Esophagus squamous epithelium (tissue), 5 donors: ENCODE data around the gene NNAT. TPM values are rescaled to one million over a fixed set of nuclear protein-coding genes. Genes with fewer than 3 reads are reported as not detected.

Source experiments
- DNase-seq: peaks from one replicate; lab custom pipeline; 2025; lab: John Stamatoyannopoulos, UW
- H3K27ac ChIP-seq, 4 donors: fragments of 200-600 bp; sonication (generic); one replicate each; pipeline ENCODE4 v1.5.1; 2016 to 2019; ENCODE audit warnings: mild to moderate bottlenecking in 1 of 4
- H3K27me3 ChIP-seq, 4 donors: fragments of 200-600 bp; sonication (generic); 1 replicate in 3 of 4; 2 replicates in 1 of 4; pipeline versions ENCODE4 v1.5.1 to v1.6.0; 2017 to 2021; ENCODE audit warnings: antibody characterized with exemption in 1 of 4
- H3K36me3 ChIP-seq, 3 donors: fragments of 200-600 bp; sonication (generic); one replicate each; pipeline ENCODE4 v1.5.1; 2016 to 2019
- H3K4me1 ChIP-seq, 3 donors: fragments of 200-600 bp; sonication (generic); one replicate each; pipeline ENCODE4 v1.5.1; 2017 to 2019
- H3K4me3 ChIP-seq, 4 donors: fragments of 200-600 bp; sonication (generic); 1 replicate in 3 of 4; 2 replicates in 1 of 4; pipeline ENCODE4 v1.5.1; 2016 to 2019; ENCODE audit warnings: mild to moderate bottlenecking in 2 of 4, moderate library complexity in 1 of 4
- H3K9me3 ChIP-seq, 3 donors: fragments of 200-600 bp; sonication (generic); one replicate each; pipeline ENCODE4 v1.5.1; 2016 to 2019
- POLR2A ChIP-seq, 4 donors: fragments of 450-650 bp; IDR thresholded peaks; one replicate each; pipeline ENCODE4 v1.6.1; 2017; ENCODE audit warnings: antibody characterized with exemption in 4 of 4, mild to moderate bottlenecking in 4 of 4, moderate library complexity in 3 of 4
- WGBS, 2 donors: methylation state at CpG; one replicate each; pipeline ENCODE4 v1.1.5; 2018; 5-methylcytosine and 5-hydroxymethylcytosine counted together
- intact Hi-C: fragments of 100-400 bp; cut with DNase I; formaldehyde crosslinking; loops from one replicate; pipeline ENCODE4 v1.15.0; 2022
- total RNA-seq, 4 donors: library from RNA; depleted of rRNA; stranded (reverse); fragments of >200 nt; gene quantifications; one replicate each; pipeline ENCODE4 v1.1.0, GENCODE V29; 2016
- TF ChIP-seq, protein P1 (sequence below), 6 experiments: fragments of 450-650 bp in 4 of 6; fragments of 200-600 bp in 2 of 6; sonication (generic) in 2 of 6; IDR thresholded peaks; one replicate each; pipeline ENCODE4 v1.5.1; 2016 to 2019; ENCODE audit warnings: antibody characterized with exemption in 6 of 6, mild to moderate bottlenecking in 4 of 6, moderate library complexity in 4 of 6
- donor health status: DM: yes; HTN: yes; CAD: no.

Gene NNAT
- total RNA-seq, 4 donors from 2014 or later, result 0.76 to 1.9 (median 1.9) TPM; not detected in 1

DNA sequence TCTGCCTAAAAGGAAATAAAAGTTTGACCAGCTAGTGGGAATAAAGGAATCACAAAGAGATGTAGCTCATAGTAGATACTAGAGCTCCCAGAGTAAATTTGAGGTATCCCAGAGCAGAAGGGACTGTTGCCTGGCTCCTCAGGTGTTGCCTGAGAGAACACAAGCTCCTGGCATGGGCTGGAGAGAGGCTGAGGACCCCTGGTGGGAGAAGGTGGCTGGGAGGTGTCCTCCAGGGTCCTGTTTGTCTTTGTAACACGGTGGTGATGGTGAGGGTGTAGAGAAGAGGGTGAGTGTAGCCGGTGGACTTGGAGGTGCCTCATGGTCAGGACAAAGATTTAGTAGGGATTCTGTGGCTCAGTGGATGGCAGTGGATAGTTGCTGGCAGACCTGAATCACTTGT is 28.1 kb upstream of the NNAT start:
- DNase-seq, result no peak
- Histone ChIP-seq H3K9me3 (no peaks in the 10 kb centered on the region), H3K4me1 (no peaks in the 10 kb centered on the region), H3K27ac (no peak overlapping the region), H3K27me3 (no peaks in the 10 kb centered on the region), H3K36me3 (peaks cover 0 to 20% (median 0%) of the 10 kb centered on the region in 3 donors), H3K4me3 (no peak overlapping the region)
- no peak for TF ChIP-seq POLR2A (IDR thresholded peaks at IDR 0.05)
- TF ChIP-seq, protein P1, sequence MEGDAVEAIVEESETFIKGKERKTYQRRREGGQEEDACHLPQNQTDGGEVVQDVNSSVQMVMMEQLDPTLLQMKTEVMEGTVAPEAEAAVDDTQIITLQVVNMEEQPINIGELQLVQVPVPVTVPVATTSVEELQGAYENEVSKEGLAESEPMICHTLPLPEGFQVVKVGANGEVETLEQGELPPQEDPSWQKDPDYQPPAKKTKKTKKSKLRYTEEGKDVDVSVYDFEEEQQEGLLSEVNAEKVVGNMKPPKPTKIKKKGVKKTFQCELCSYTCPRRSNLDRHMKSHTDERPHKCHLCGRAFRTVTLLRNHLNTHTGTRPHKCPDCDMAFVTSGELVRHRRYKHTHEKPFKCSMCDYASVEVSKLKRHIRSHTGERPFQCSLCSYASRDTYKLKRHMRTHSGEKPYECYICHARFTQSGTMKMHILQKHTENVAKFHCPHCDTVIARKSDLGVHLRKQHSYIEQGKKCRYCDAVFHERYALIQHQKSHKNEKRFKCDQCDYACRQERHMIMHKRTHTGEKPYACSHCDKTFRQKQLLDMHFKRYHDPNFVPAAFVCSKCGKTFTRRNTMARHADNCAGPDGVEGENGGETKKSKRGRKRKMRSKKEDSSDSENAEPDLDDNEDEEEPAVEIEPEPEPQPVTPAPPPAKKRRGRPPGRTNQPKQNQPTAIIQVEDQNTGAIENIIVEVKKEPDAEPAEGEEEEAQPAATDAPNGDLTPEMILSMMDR (IDR thresholded peaks at IDR 0.05), result no peak
- 69 to 70% methylated on average over 2 of the region's 2 CpGs for WGBS, 2 donors
- intact Hi-C loops, result no loop called here

DNA sequence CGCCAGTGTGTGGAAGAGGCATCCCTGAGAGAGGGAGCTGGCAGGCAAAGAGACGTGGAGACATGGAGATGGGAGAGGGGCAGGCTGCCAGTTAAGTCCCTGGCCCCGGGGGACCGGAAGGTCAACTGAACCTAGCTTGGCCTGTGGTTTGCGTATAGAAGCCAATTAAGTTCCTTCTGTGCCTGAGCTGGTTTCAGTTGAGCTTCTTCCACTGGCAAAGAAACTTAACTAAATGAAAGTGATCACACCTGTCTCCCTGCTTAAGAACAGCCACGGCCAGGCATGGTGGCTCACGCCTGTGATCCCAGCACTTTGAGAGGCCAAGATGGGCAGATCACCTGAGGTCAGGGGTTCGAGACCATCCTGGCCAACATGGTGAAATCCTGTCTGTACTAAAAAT is 26.7 kb upstream of the NNAT start:
- no peaks in the 10 kb centered on the region for H3K9me3 ChIP-seq
- no peaks in the 10 kb centered on the region for H3K4me1 ChIP-seq
- TF ChIP-seq POLR2A (IDR thresholded peaks at IDR 0.05), result no peak
- TF ChIP-seq, protein P1 (IDR thresholded peaks at IDR 0.05), result no peak
- no peak overlapping the region for H3K27ac ChIP-seq
- H3K36me3 ChIP-seq, result peaks cover 0 to 30% (median 0%) of the 10 kb centered on the region in 3 donors
- H3K27me3 ChIP-seq, result no peaks in the 10 kb centered on the region
- intact Hi-C loops, result no loop called here
- H3K4me3 ChIP-seq, result no peak overlapping the region
- DNase-seq, result no peak
- WGBS, 2 donors, result 75 to 84% methylated on average over 8 of the region's 8 CpGs

DNA sequence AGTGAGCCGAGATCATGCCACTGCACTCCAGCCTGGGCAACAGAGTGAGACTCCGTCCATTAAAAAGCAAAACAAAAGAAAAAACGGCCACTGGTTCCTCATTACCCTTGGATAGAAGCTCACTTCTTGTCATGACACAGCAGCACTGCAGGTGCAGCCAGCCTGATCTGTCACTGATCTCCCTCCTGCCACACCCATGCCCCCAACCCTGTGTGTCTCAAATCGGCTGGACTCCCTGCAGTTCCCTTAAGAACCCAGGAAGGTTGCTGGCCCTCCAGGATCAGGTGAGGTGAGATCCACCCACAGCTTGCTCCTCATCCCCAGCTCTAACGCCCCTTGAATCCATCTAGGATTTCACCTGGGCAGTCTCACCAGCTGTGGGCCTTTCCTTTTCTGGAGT is 26.3 kb upstream of the NNAT start:
- Histone ChIP-seq H3K4me3 (no peak overlapping the region), H3K27me3 (no peaks in the 10 kb centered on the region), H3K4me1 (no peaks in the 10 kb centered on the region), H3K36me3 (peaks cover 0 to 30% (median 0%) of the 10 kb centered on the region in 3 donors), H3K9me3 (no peaks in the 10 kb centered on the region), H3K27ac (no peak overlapping the region)
- WGBS, 2 donors, result 81 to 82% methylated on average over 4 to 5 of the region's 5 CpGs
- intact Hi-C loops, result no loop called here
- no peak for DNase-seq
- TF ChIP-seq POLR2A (IDR thresholded peaks at IDR 0.05), result no peak
- TF ChIP-seq, protein P1 (IDR thresholded peaks at IDR 0.05), result no peak

DNA sequence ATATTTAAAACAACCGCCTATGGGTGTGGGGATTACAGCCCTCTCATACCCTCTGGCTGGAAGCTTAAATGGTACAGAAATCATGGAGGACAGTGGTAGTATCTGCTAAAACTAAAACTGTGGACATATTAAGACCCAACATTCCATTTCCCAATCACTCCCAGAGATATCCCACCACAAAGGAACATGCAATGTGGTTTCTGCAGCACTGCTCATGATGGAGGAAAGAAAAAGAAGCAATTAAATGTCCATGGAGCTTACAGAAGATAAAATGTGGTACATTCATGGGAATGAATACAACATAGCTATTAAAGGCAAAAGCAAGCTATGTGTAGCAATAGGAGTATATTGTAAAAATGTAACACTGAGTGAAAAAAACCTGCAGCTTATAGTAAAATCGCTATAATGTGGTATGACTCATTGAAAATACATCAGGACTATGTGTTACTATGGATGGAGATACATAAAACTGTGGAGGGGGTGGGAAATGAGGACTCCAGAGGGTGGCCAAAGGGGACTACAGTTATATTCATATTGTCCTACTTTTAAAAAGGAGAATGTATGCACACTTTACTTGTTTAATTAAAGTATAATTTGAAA is 22.9 kb upstream of the NNAT start:
- WGBS, 2 donors, result 80 to 81% methylated on average over 2 of the region's 2 CpGs
- intact Hi-C loops, result no loop called here

DNA sequence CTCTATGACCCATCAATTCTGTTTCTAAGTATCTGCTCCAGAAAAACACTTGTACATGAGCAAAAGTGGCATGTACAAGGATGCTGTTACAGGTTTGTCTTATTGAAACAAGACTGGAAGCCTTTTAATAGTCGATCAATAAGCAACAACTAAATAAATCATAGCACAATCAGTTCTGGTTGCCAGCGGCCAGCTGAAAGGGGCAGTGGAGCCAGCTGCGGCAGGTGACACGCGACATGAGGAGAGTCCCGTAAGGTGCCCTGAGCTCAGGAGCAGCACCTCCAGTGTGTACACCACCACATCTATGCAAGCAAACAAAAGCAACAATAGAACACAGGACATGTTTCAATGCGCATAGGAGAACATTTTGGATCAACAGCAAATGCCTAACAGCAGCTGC is 20.7 kb upstream of the NNAT start:
- TF ChIP-seq, protein P1 (IDR thresholded peaks at IDR 0.05), result no peak
- no peak for TF ChIP-seq POLR2A (IDR thresholded peaks at IDR 0.05)
- WGBS, 2 donors, result 90 to 94% methylated on average over 7 of the region's 7 CpGs
- no peak overlapping the region for H3K4me3 ChIP-seq
- H3K9me3 ChIP-seq, result no peaks in the 10 kb centered on the region
- H3K27ac ChIP-seq, result no peak overlapping the region
- peaks cover 0 to 14% (median 0%) of the 10 kb centered on the region in 3 donors for H3K36me3 ChIP-seq
- H3K4me1 ChIP-seq, result peaks cover 0 to 10% (median 0%) of the 10 kb centered on the region in 3 donors
- DNase-seq, result no peak
- intact Hi-C loops, result no loop called here
- H3K27me3 ChIP-seq, result no peaks in the 10 kb centered on the region

More for the DNA sequence above, 22.9 kb upstream of the NNAT start:
- no peak for TF ChIP-seq POLR2A (IDR thresholded peaks at IDR 0.05)
- TF ChIP-seq, protein P1 (IDR thresholded peaks at IDR 0.05), result no peak
- H3K36me3 ChIP-seq, result peaks cover 0 to 30% (median 0%) of the 10 kb centered on the region in 3 donors
- no peak overlapping the region for H3K27ac ChIP-seq
- no peaks in the 10 kb centered on the region for H3K9me3 ChIP-seq
- DNase-seq, result no peak
- no peaks in the 10 kb centered on the region for H3K4me1 ChIP-seq
- no peaks in the 10 kb centered on the region for H3K27me3 ChIP-seq
- no peak overlapping the region for H3K4me3 ChIP-seq
